ENCODE results near the gene ADAMTS7. TPM values are rescaled to one million over a fixed set of nuclear protein-coding genes. Genes with fewer than 3 reads are reported as not detected.

ADAMTS7 gene
- total RNA-seq, 1 donor from 2014 or later = 19.2 TPM

- Mint-ChIP-seq H3K36me3 (peaks cover 11% of the 10 kb centered on the region), H3K9me3 (peaks cover 9% of the 10 kb centered on the region), H3K27ac (no peak overlapping the region), H3K4me1 (peaks cover 17% of the 10 kb centered on the region), H3K4me3 (peak overlapping the region; percentile 83), H3K27me3 (ENCODE audit: insufficient read depth, low read depth) (no peaks in the 10 kb centered on the region)
- H3K27me3 ChIP-seq = peaks cover 15% of the 10 kb centered on the region
- peak overlapping the region; percentile 53 for H3K4me2 ChIP-seq
- H3K4me1 ChIP-seq = peaks cover 7% of the 10 kb centered on the region
- peaks cover 39% of the 10 kb centered on the region for H4K20me1 ChIP-seq (ENCODE audit: low read depth)
- H3K27ac ChIP-seq = no peak overlapping the region
- H3K4me3 ChIP-seq = peak overlapping the region; percentile 92
- peaks cover 21% of the 10 kb centered on the region for H3F3A ChIP-seq (ENCODE audit: low read depth)
- no peaks in the 10 kb centered on the region for H3K36me3 ChIP-seq
- TF ChIP-seq EZH2 (IDR thresholded peaks at IDR 0.05) (no peak), CTCF (IDR thresholded peaks at IDR 0.05) (peak; percentile 3), EZH2phosphoT487 (IDR thresholded peaks at IDR 0.05) (no peak)
- H2AFZ ChIP-seq (replicated peaks) = peak overlapping the region; percentile 95
- DNase-seq (ENCODE audit: low spot score) = no peak
- H3K79me2 ChIP-seq (ENCODE audit: low read depth) = peaks cover 35% of the 10 kb centered on the region
- H3K9ac ChIP-seq = no peak overlapping the region
- H3K9me3 ChIP-seq (ENCODE audit: low read depth) = no peaks in the 10 kb centered on the region
Observed at GRCh38 chr15:78811825-78812183, 540 bp upstream of the ADAMTS7 start.

GRCh38 chr15:78810362-78811123 lies 721 bp downstream of the ADAMTS7 start:
- peaks cover 39% of the 10 kb centered on the region for H3K79me2 ChIP-seq (ENCODE audit: low read depth)
- Mint-ChIP-seq H3K27me3 (ENCODE audit: insufficient read depth, low read depth) (no peaks in the 10 kb centered on the region), H3K27ac (peak overlapping the region; percentile 90), H3K4me3 (peak overlapping the region; percentile 93), H3K36me3 (peaks cover 15% of the 10 kb centered on the region), H3K4me1 (peaks cover 18% of the 10 kb centered on the region), H3K9me3 (peaks cover 9% of the 10 kb centered on the region)
- peaks cover 26% of the 10 kb centered on the region for H3F3A ChIP-seq (ENCODE audit: low read depth)
- H2AFZ ChIP-seq (replicated peaks) = peak overlapping the region; percentile 88
- H3K9me3 ChIP-seq (ENCODE audit: low read depth) = no peaks in the 10 kb centered on the region
- no peaks in the 10 kb centered on the region for H3K36me3 ChIP-seq
- peak overlapping the region; percentile 75 for H3K9ac ChIP-seq
- peak overlapping the region; percentile 98 for H3K4me2 ChIP-seq
- no peak for TF ChIP-seq CTCF (IDR thresholded peaks at IDR 0.05)
- TF ChIP-seq EZH2 (IDR thresholded peaks at IDR 0.05) = peak; percentile 57
- H3K4me3 ChIP-seq = peak overlapping the region; percentile 92
- peaks cover 15% of the 10 kb centered on the region for H3K27me3 ChIP-seq
- DNase-seq (ENCODE audit: low spot score) = peak; percentile 74
- peaks cover 49% of the 10 kb centered on the region for H4K20me1 ChIP-seq (ENCODE audit: low read depth)
- H3K4me1 ChIP-seq = peaks cover 7% of the 10 kb centered on the region
- peak overlapping the region; percentile 75 for H3K27ac ChIP-seq

- Histone ChIP-seq H3K27me3 (peaks cover 15% of the 10 kb centered on the region), H3K4me2 (peak overlapping the region; percentile 98), H3F3A (ENCODE audit: low read depth) (peaks cover 28% of the 10 kb centered on the region), H3K9ac (peak overlapping the region; percentile 75), H2AFZ (replicated peaks) (peak overlapping the region; percentile 88), H3K27ac (no peak overlapping the region), H3K4me3 (peak overlapping the region; percentile 92), H3K36me3 (no peaks in the 10 kb centered on the region), H4K20me1 (ENCODE audit: low read depth) (peaks cover 55% of the 10 kb centered on the region), H3K4me1 (peaks cover 11% of the 10 kb centered on the region), H3K79me2 (ENCODE audit: low read depth) (peaks cover 39% of the 10 kb centered on the region), H3K9me3 (ENCODE audit: low read depth) (no peaks in the 10 kb centered on the region)
- Mint-ChIP-seq H3K4me3 (peak overlapping the region; percentile 93), H3K27me3 (ENCODE audit: insufficient read depth, low read depth) (no peaks in the 10 kb centered on the region), H3K4me1 (peaks cover 24% of the 10 kb centered on the region), H3K9me3 (peaks cover 9% of the 10 kb centered on the region), H3K27ac (peak overlapping the region; percentile 16), H3K36me3 (peaks cover 15% of the 10 kb centered on the region)
- TF ChIP-seq EZH2phosphoT487 (IDR thresholded peaks at IDR 0.05) = no peak
- TF ChIP-seq CTCF (IDR thresholded peaks at IDR 0.05) = no peak
- TF ChIP-seq EZH2 (IDR thresholded peaks at IDR 0.05) = no peak
- DNase-seq (ENCODE audit: low spot score) = no peak
Observed at GRCh38 chr15:78810003-78810361, 1.3 kb downstream of the ADAMTS7 start.
